ENCODE data around the gene TMEM218.

- TF ChIP-seq CTCF (conservative IDR thresholded peaks at IDR 0.05; ENCODE audit: low read length) (no peak), EZH2phosphoT487 (IDR thresholded peaks at IDR 0.05; ENCODE audit: borderline replicate concordance) (no peak)
Observed at GRCh38 chr11:125072961-125073590, 38.4 kb downstream of the TMEM218 start.

Data from Loucy (cell line).